GM12878 (cell line): ENCODE results near the gene VRK3. TPM values are rescaled to one million over a fixed set of nuclear protein-coding genes. Genes with fewer than 3 reads are reported as not detected.

Experiments used
- ATAC-seq: fragments of 200-7000 bp; cut with Tn5 transposase; 3 replicates; pipeline ENCODE4 v1.9.1; 2020; ENCODE audit warnings: mild to moderate bottlenecking, moderate library complexity
- BruUV-seq: library from RNA; stranded (reverse); fragments of 400-500 nt; replicated peaks from 2 replicates; lab custom pipeline; 2021; lab: Mats Ljungman, UMichigan
- CTCF ChIA-PET: fragments of 300-600 bp; sonication (Branson Sonifier 250); formaldehyde crosslinking; extraction: SDS; loops from one replicate; lab custom pipeline; 2021; ENCODE audit warnings: inconsistent platforms; lab: Yijun Ruan, JAX
- POLR2A ChIA-PET: fragments of 350-600 bp; formaldehyde crosslinking; extraction: SDS; loops from one replicate; lab custom pipeline; 2021; ENCODE audit warnings: inconsistent platforms; lab: Charles Lee
- RAD21 ChIA-PET: fragments of 300-600 bp; sonication (Branson Sonifier 250); formaldehyde crosslinking; loops from one replicate; lab custom pipeline; 2023; ENCODE audit warnings: antibody characterized with exemption; ENCODE audit not compliant: unreplicated experiment; lab: Charles Lee
- SMC1A ChIA-PET: fragments of 300-600 bp; sonication (Branson Sonifier 250); formaldehyde crosslinking; loops from one replicate; lab custom pipeline; 2023; ENCODE audit not compliant: unreplicated experiment, uncharacterized antibody; lab: Charles Lee
- DNase-seq: peaks from one replicate; pipeline ENCODE4 v3.0.0-alpha.2; 2011; ENCODE audit warnings: low read depth, low spot score
- FAIRE-seq: peaks from 3 replicates; lab custom pipeline; 2011; peaks lifted over from hg19 to GRCh38; lab: Jason Lieb, UNC
- H2AFZ ChIP-seq: 2 replicates; pipeline ENCODE4 v1.6.0; 2011; ENCODE audit warnings: low read depth, low read length, control low read depth; ENCODE audit not compliant: control insufficient read depth
- H3K27ac ChIP-seq: 2 replicates; pipeline ENCODE4 v1.5.1; 2011; ENCODE audit warnings: control low read depth; ENCODE audit not compliant: control insufficient read depth, insufficient read depth
- H3K27me3 ChIP-seq, 2 experiments: replicated peaks in 1 of 2; 2 replicates each; pipeline versions ENCODE4 v1.6.0 to v1.6.1; 2011; ENCODE audit warnings: low read length in 1 of 2; ENCODE audit not compliant: control insufficient read depth in 2 of 2, insufficient read depth in 2 of 2
- H3K36me3 ChIP-seq, 2 experiments: 2 replicates each; pipeline ENCODE4 v1.5.1; 2011; ENCODE audit warnings: low read length in 1 of 2; ENCODE audit not compliant: control insufficient read depth in 2 of 2, insufficient read depth in 2 of 2
- H3K4me1 ChIP-seq: 2 replicates; pipeline ENCODE4 v1.6.1; 2011; ENCODE audit warnings: mild to moderate bottlenecking, low read length, moderate library complexity, mixed read lengths; ENCODE audit not compliant: control insufficient read depth, insufficient read depth
- H3K4me2 ChIP-seq: 2 replicates; pipeline ENCODE4 v1.6.0; 2011; ENCODE audit warnings: control low read depth; ENCODE audit not compliant: control insufficient read depth, insufficient read depth
- H3K4me3 ChIP-seq: fragments of 200-600 bp; sonication (generic); 2 replicates; pipeline ENCODE4 v1.5.1; 2016
- H3K79me2 ChIP-seq: 2 replicates; pipeline ENCODE4 v1.6.0; 2011; ENCODE audit warnings: low read length; ENCODE audit not compliant: control insufficient read depth, insufficient read depth
- H3K9ac ChIP-seq: 2 replicates; pipeline ENCODE4 v1.8.0; 2011; ENCODE audit warnings: low read length, control low read depth, mixed read lengths; ENCODE audit not compliant: control insufficient read depth, insufficient read depth
- H3K9me3 ChIP-seq: replicated peaks from 3 replicates; pipeline ENCODE4 v1.5.1; 2011; ENCODE audit warnings: mild to moderate bottlenecking, low read length; ENCODE audit not compliant: control insufficient read depth, insufficient read depth
- H4K20me1 ChIP-seq: 2 replicates; pipeline ENCODE4 v1.6.0; 2011; ENCODE audit not compliant: control insufficient read depth, insufficient read depth
- BACH1 ChIP-seq: fragments of 450-650 bp; IDR thresholded peaks from 2 replicates; pipeline ENCODE4 v1.6.1; 2017; ENCODE audit warnings: mild to moderate bottlenecking, borderline replicate concordance
- ELK1 ChIP-seq: IDR thresholded peaks from 2 replicates; pipeline ENCODE4 v1.6.1; 2012; ENCODE audit warnings: low read depth, low read length, improper control_type of control experiment
- IRF3 ChIP-seq: fragments of 450-650 bp; IDR thresholded peaks from 2 replicates; pipeline ENCODE4 v1.6.1; 2014; ENCODE audit warnings: mild to moderate bottlenecking
- KLF5 ChIP-seq: fragments of 450-650 bp; IDR thresholded peaks from 2 replicates; pipeline ENCODE4 v1.6.1; 2014; ENCODE audit warnings: mild to moderate bottlenecking; ENCODE audit not compliant: partially characterized antibody
- SKIL ChIP-seq: fragments of 450-650 bp; IDR thresholded peaks from 2 replicates; pipeline ENCODE4 v1.6.1; 2017; ENCODE audit warnings: mild to moderate bottlenecking, low read depth, inconsistent platforms; ENCODE audit not compliant: poor library complexity, severe bottlenecking
- SMC3 ChIP-seq: IDR thresholded peaks from 2 replicates; pipeline ENCODE4 v1.6.1; 2011; ENCODE audit warnings: low read length, improper control_type of control experiment, borderline replicate concordance
- SREBF2 ChIP-seq: IDR thresholded peaks from 2 replicates; pipeline ENCODE4 v1.6.1; 2012; ENCODE audit warnings: mild to moderate bottlenecking, low read length
- YBX1 ChIP-seq: fragments of 450-650 bp; IDR thresholded peaks from 2 replicates; pipeline ENCODE4 v1.6.1; 2016; ENCODE audit warnings: antibody characterized with exemption
- ZBTB11 ChIP-seq: fragments of 450-650 bp; formaldehyde crosslinking; IDR thresholded peaks from 2 replicates; pipeline ENCODE4 v1.5.0; 2022; ENCODE audit warnings: mild to moderate bottlenecking, missing genetic modification characterization
- ZBTB4 ChIP-seq: fragments of 450-650 bp; formaldehyde crosslinking; IDR thresholded peaks from 2 replicates; pipeline ENCODE4 v1.4.0; 2022; ENCODE audit warnings: mild to moderate bottlenecking, moderate library complexity
- WGBS: methylation state at CpG from one replicate; pipeline ENCODE4 v1.1.6; 2016; ENCODE audit warnings: low lambda C conversion rate; ENCODE audit not compliant: insufficient replicate concordance, insufficient coverage; ENCODE audit errors: missing lambda C conversion rate; 5-methylcytosine and 5-hydroxymethylcytosine counted together
- in situ Hi-C: fragments of 300-500 bp; cut with MboI; formaldehyde crosslinking; loops from 9 replicates; pipeline ENCODE4 v1.14.3; 2018; ENCODE audit warnings: mixed read lengths
- intact Hi-C: fragments of 100-400 bp; cut with micrococcal nuclease; formaldehyde crosslinking; loops from one replicate; pipeline ENCODE4 v1.14.2; 2022; ENCODE audit not compliant: unreplicated experiment
- polyA plus RNA-seq, 11 experiments: library from polyadenylated mRNA; depleted of rRNA in 4 of 11; unstranded in 6 of 11; stranded (reverse) in 5 of 11; fragments of >200 nt; fragmentation: Nextera tagmentation in 4 of 11; fragmentation: Illumina TruSeq in 1 of 11; extraction: Ambion mirVana in 4 of 11; extraction: Trizol in 1 of 11; gene quantifications; 1 replicate in 1 of 11; 2 replicates in 10 of 11; pipeline versions ENCODE4 v1.2.1 to v1.2.3, GENCODE V29; 2011 to 2016; ENCODE audit warnings: inconsistent platforms in 2 of 11, missing spikeins in 2 of 11, low read depth in 1 of 11
- total RNA-seq, 4 experiments: library from RNA; depleted of rRNA in 3 of 4; stranded (reverse); fragments of >200 nt in 3 of 4; fragmentation: Illumina TruSeq in 1 of 4; extraction: Trizol in 1 of 4; gene quantifications; 2 replicates each; pipeline versions ENCODE4 v1.2.1 to v1.2.3, GENCODE V29; 2013 to 2021

VRK3 gene
- total and polyA plus RNA-seq, 10 of the 15 experiments (the other 5 are each of a cell fraction or from before 2014, with no cell fraction given), result 17.3 to 61.9 (median 35.5) TPM

- intact Hi-C loops, result no loop called here
- no peaks in the 10 kb centered on the region for H3K79me2 ChIP-seq
- CTCF ChIA-PET, result interaction anchor here (1.6 to 1.8 kb wide), 2 partner anchors 13 to 88 kb away, joined by 4 to 6 read pairs; no protein-coding TSS in a partner anchor
- no peak overlapping the region for H3K4me3 ChIP-seq
- H3K9ac ChIP-seq, result no peak overlapping the region
- H4K20me1 ChIP-seq, result no peaks in the 10 kb centered on the region
- ATAC-seq (no peak), FAIRE-seq (no peak), DNase-seq (no peak)
- RAD21 ChIA-PET, result no interaction called here
- H3K36me3 ChIP-seq, result peaks cover 23 to 28% of the 10 kb centered on the region in 2 experiments
- peaks cover 31% of the 10 kb centered on the region for H3K9me3 ChIP-seq
- H3K27ac ChIP-seq, result no peak overlapping the region
- WGBS, result 98% methylated on average over 4 of the region's 4 CpGs
- H2AFZ ChIP-seq, result no peak overlapping the region
- H3K4me1 ChIP-seq, result peaks cover 4% of the 10 kb centered on the region; the same call in 1 of the 2 replicates
- in situ Hi-C loops, result no loop called here
- no peaks in the 10 kb centered on the region for H3K27me3 ChIP-seq
- BruUV-seq, result no TSS peak
- no peak overlapping the region for H3K4me2 ChIP-seq
- POLR2A ChIA-PET, result no interaction called here
- SMC1A ChIA-PET, result no interaction called here
- TF ChIP-seq ZBTB4 (CRISPR knock-in tag) (no peak), YBX1 (no peak), KLF5 (no peak), IRF3 (no peak), SREBF2 (no peak), SKIL (no peak), BACH1 (no peak), ZBTB11 (no peak), SMC3 (no peak), ELK1 (no peak)
These were observed 22.5 kb upstream of the VRK3 start for GRCh38 chr19:50047671-50048070.
